GM12875 (cell line): ENCODE results near the gene FKBP10.

Experiments
- H3K4me3 ChIP-seq: one replicate; pipeline ENCODE4 v1.5.1; 2011; ENCODE audit warnings: low read depth, low read length, control low read depth
- TF ChIP-seq, protein P1 (sequence below): IDR thresholded peaks from 2 replicates; pipeline ENCODE4 v1.5.1; 2011; ENCODE audit warnings: low read depth, mild to moderate bottlenecking, control low read depth, inconsistent platforms, low read length, moderate library complexity, borderline replicate concordance; ENCODE audit not compliant: insufficient read depth

Gene FKBP10

DNA sequence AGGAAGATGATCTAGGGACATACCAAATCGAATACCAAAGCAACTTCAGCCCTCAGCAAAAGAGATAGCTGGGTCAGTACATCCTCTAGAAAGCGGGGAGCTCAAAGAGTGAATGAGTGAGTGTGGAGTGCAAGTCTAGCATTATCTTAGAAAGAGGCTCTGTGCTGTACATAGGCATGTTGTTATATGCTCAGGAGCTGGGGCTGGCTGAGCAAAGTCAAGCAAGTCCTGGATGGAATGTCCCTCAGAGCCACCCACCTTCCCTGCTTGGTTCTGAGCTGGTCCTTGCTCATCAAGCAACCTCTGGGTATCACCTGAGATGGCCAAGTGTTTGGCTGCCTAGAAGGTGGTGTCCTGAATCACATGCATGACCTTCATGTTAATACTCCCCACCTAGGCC, 57.3 kb downstream of the FKBP10 start:
- no peak overlapping the region for H3K4me3 ChIP-seq
- TF ChIP-seq, protein P1, sequence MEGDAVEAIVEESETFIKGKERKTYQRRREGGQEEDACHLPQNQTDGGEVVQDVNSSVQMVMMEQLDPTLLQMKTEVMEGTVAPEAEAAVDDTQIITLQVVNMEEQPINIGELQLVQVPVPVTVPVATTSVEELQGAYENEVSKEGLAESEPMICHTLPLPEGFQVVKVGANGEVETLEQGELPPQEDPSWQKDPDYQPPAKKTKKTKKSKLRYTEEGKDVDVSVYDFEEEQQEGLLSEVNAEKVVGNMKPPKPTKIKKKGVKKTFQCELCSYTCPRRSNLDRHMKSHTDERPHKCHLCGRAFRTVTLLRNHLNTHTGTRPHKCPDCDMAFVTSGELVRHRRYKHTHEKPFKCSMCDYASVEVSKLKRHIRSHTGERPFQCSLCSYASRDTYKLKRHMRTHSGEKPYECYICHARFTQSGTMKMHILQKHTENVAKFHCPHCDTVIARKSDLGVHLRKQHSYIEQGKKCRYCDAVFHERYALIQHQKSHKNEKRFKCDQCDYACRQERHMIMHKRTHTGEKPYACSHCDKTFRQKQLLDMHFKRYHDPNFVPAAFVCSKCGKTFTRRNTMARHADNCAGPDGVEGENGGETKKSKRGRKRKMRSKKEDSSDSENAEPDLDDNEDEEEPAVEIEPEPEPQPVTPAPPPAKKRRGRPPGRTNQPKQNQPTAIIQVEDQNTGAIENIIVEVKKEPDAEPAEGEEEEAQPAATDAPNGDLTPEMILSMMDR, result no peak

DNA sequence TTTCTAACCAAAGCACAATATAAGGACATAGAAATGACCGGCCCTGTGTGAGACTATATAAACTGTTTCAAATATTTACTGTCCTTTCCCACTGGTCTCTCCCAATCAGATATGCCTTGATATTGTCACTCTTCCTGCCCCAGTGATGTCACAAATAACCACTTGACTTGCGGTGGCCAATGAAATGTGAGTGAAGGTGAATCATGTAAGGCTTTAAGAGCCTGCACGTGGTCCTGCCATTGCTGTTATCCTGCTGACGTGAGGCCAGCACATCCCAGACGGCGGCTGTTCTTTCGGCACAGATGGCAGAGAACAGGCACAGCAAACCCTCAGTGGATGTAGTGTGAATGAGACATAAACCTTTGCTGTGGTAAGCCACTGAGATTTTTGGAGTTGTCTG, 57.8 kb downstream of the FKBP10 start:
- no peak overlapping the region for H3K4me3 ChIP-seq
- TF ChIP-seq, protein P1, result no peak

DNA sequence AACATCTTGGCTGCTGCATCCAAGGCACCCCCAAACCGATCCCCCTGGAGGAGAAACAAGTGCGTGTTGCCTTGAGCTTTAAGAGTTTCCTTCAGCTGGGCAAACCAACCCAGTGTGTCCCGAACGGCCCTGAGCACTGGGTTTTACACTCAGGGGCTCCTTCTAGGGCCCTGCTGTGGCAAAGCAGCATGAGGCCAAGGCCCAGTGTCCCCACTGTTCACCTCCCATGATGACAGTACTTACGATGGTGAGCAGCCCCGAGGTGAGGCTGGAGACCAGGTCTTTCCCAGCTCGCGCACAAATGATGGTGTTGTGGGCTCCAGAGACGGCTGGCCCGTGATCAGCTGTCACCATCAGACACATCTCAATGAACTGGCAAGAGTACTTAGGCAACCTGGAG, 59.0 kb downstream of the FKBP10 start:
- TF ChIP-seq, protein P1, result no peak
- H3K4me3 ChIP-seq, result no peak overlapping the region
